NCI-H146 treated with DMSO at 0.1 percent for 48 hours (cell line): ENCODE measurements around the gene NPIPA1.
"Not testable (repeated sequence)": the region's sequence is repeated elsewhere in the genome, so short reads cannot be mapped to it uniquely, and the experiment has no call there.

Source experiments
- DNase-seq: peaks from one replicate; lab custom pipeline; 2025; ENCODE audit not compliant: unreplicated experiment; lab: John Stamatoyannopoulos, UW

Gene NPIPA1

GRCh38 chr16:14937143-14937542, at the start of gene NPIPA1:
NPIPA1 (plus strand) TSS chr16:14937443; CDS start chr16:14937443, 0 bp downstream.
- DNase-seq: not testable (repeated sequence)

GRCh38 chr16:14892111-14892510, 45.1 kb upstream of the NPIPA1 start:
- not testable (repeated sequence) for DNase-seq

- not testable (repeated sequence) for DNase-seq
These were observed 41.9 kb upstream of the NPIPA1 start for GRCh38 chr16:14895382-14895781.

GRCh38 chr16:14896023-14896422, 41.2 kb upstream of the NPIPA1 start:
- DNase-seq: not testable (repeated sequence)

- not testable (repeated sequence) for DNase-seq
These were observed 40.1 kb upstream of the NPIPA1 start for GRCh38 chr16:14897006-14897664.

- DNase-seq: not testable (repeated sequence)
These were observed 39.1 kb upstream of the NPIPA1 start for GRCh38 chr16:14898162-14898561.

GRCh38 chr16:14903191-14903957, 33.9 kb upstream of the NPIPA1 start:
- not testable (repeated sequence) for DNase-seq

- DNase-seq: not testable (repeated sequence)
These were observed 27.5 kb upstream of the NPIPA1 start for GRCh38 chr16:14909744-14910143.

GRCh38 chr16:14910833-14911629, 26.2 kb upstream of the NPIPA1 start:
- DNase-seq: not testable (repeated sequence)

GRCh38 chr16:14911954-14912353, 25.3 kb upstream of the NPIPA1 start:
- DNase-seq: not testable (repeated sequence)

GRCh38 chr16:14912588-14912987, 24.7 kb upstream of the NPIPA1 start:
- DNase-seq: not testable (repeated sequence)

- not testable (repeated sequence) for DNase-seq
These were observed 18.7 kb upstream of the NPIPA1 start for GRCh38 chr16:14918504-14918903.

- not testable (repeated sequence) for DNase-seq
These were observed 17.2 kb upstream of the NPIPA1 start for GRCh38 chr16:14919837-14920600.

GRCh38 chr16:14922285-14922684, 15.0 kb upstream of the NPIPA1 start:
- not testable (repeated sequence) for DNase-seq

- not testable (repeated sequence) for DNase-seq
These were observed 14.3 kb upstream of the NPIPA1 start for GRCh38 chr16:14922968-14923367.

- not testable (repeated sequence) for DNase-seq
These were observed 13.7 kb upstream of the NPIPA1 start for GRCh38 chr16:14923394-14924088.

GRCh38 chr16:14924359-14924758, 12.9 kb upstream of the NPIPA1 start:
- not testable (repeated sequence) for DNase-seq

- DNase-seq: not testable (repeated sequence)
These were observed 12.3 kb upstream of the NPIPA1 start for GRCh38 chr16:14924982-14925381.

GRCh38 chr16:14928064-14928714, 9.1 kb upstream of the NPIPA1 start:
- DNase-seq: not testable (repeated sequence)
